ENCODE data around the gene DHX57. TPM values are rescaled to one million over a fixed set of nuclear protein-coding genes. Genes with fewer than 3 reads are reported as not detected.

Gene DHX57
- total and polyA plus RNA-seq, 12 donors = 6.0 to 12.4 (median 9.7) TPM

- H3K4me3 ChIP-seq = no peak overlapping the region
- no peak for DNase-seq
- H3K4me1 ChIP-seq = no peaks in the 10 kb centered on the region
- no peak overlapping the region for H3K27ac ChIP-seq
- peak in 2 of 8 donors; percentile 39 to 62 for ATAC-seq
- H3K27me3 ChIP-seq = no peaks in the 10 kb centered on the region
- TF ChIP-seq CTCF (IDR thresholded peaks at IDR 0.05) = no peak
- peaks cover 0 to 26% (median 6%) of the 10 kb centered on the region in 9 donors for H3K36me3 ChIP-seq
- peaks cover 0 to 8% (median 0%) of the 10 kb centered on the region in 11 donors for H3K9me3 ChIP-seq
- intact Hi-C loops (cut with DNase I) = loop anchor here in 1 of 10 donors (10.0 kb wide), 1 partner anchor 311 kb away; no protein-coding TSS in a partner anchor
These were observed 10.3 kb upstream of the DHX57 start for GRCh38 chr2:38886063-38886462.

- no peak for ATAC-seq
- 26 to 39% methylated on average over 10 of the region's 10 CpGs for WGBS, 2 donors
These were observed 673 bp upstream of the DHX57 start for GRCh38 chr2:38876407-38876806.

GRCh38 chr2:38875227-38875575 lies 533 bp downstream of the DHX57 start:
- ATAC-seq (peak in 4 of 8 donors; percentile 2 to 25 (median 12)), DNase-seq (no peak)
- no peaks in the 10 kb centered on the region for H3K27me3 ChIP-seq
- no peak for TF ChIP-seq CTCF (IDR thresholded peaks at IDR 0.05)
- WGBS, 2 donors = 1% methylated on average over 10 of the region's 10 CpGs
- intact Hi-C loops (cut with DNase I) = no loop called here
- H3K4me1 ChIP-seq = peaks cover 0 to 19% (median 14%) of the 10 kb centered on the region in 9 donors
- peaks cover 0 to 3% (median 0%) of the 10 kb centered on the region in 9 donors for H3K36me3 ChIP-seq
- peak overlapping the region; percentile 64 to 95 (median 86) for H3K4me3 ChIP-seq
- peaks cover 0 to 28% (median 8%) of the 10 kb centered on the region in 11 donors for H3K9me3 ChIP-seq
- H3K27ac ChIP-seq = peak overlapping the region; percentile 9 to 83 (median 65)

More at GRCh38 chr2:38876407-38876806, 673 bp upstream of the DHX57 start:
- no peak for TF ChIP-seq CTCF (IDR thresholded peaks at IDR 0.05)
- no peak for DNase-seq
- Histone ChIP-seq H3K27ac (peak overlapping the region in 4 of 10 donors; percentile 62 to 83 (median 66)), H3K27me3 (no peaks in the 10 kb centered on the region), H3K4me1 (peaks cover 0 to 19% (median 14%) of the 10 kb centered on the region in 9 donors), H3K9me3 (peaks cover 0 to 16% (median 0%) of the 10 kb centered on the region in 11 donors), H3K36me3 (peaks cover 0 to 15% (median 3%) of the 10 kb centered on the region in 9 donors), H3K4me3 (peak overlapping the region; percentile 64 to 95 (median 86))
- intact Hi-C loops (cut with DNase I) = no loop called here

- DNase-seq = no peak
- intact Hi-C loops (cut with DNase I) = no loop called here
- TF ChIP-seq CTCF (IDR thresholded peaks at IDR 0.05) = no peak
- no peak overlapping the region for H3K27ac ChIP-seq
- peaks cover 0 to 36% (median 11%) of the 10 kb centered on the region in 11 donors for H3K9me3 ChIP-seq
- no peak for ATAC-seq
- H3K4me1 ChIP-seq = peaks cover 0 to 19% (median 14%) of the 10 kb centered on the region in 9 donors
- H3K4me3 ChIP-seq = no peak overlapping the region
- no peaks in the 10 kb centered on the region for H3K36me3 ChIP-seq
- H3K27me3 ChIP-seq = no peaks in the 10 kb centered on the region
- 76% methylated on average over 5 of the region's 5 CpGs for WGBS, 2 donors
These were observed 2.0 kb downstream of the DHX57 start for GRCh38 chr2:38873763-38874162.

Measured in heart right ventricle (tissue), 16 donors.